SIG-M5 treated with dmso at 0.1 percent for 504 hours (cell line): ENCODE results near the gene TSPAN13.
A peak's percentile ranks its signal among the peaks of the same experiment; 100 is the strongest.
"Not testable (repeated sequence)": the region's sequence is repeated elsewhere in the genome, so short reads cannot be mapped to it uniquely, and the experiment has no call there.

Source experiments
- DNase-seq: peaks from one replicate; lab custom pipeline; 2025; ENCODE audit not compliant: unreplicated experiment; lab: John Stamatoyannopoulos, UW

TSPAN13 gene

DNA sequence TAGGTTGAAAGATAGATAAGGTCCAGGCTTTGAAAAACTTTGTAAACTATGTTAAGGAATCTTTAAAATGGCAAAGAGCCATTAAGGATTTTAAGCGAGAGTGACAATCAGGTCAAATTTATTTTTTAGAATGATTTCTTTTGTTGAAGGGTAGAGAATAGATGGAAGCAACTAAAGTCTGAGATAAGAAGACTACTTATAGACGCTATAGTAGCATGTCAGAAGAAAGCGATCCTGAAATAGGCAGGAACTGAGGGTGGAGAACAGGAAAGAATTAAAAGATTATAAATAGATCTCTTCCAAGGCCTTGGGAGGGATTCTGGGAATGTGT, 13.0 kb upstream of the TSPAN13 start:
- DNase-seq, result no peak

DNA sequence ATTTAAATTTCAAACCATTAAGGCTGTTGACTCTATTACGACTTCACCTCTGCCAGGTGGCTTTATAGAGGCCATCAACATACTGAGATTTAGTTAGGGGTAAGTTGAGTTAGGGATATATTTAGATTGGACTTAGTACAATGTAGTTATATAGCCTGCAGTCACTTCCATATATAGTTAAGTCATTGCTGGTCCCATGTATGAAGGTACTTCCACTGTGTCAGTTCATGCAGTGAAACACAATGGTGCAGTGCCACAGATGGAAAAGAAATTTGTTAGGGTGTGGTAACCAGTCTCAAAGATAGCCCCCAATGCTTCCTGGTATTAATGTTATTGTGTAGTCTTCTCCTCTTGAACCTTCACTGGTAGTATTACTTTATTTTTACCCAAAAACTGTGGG, 12.6 kb upstream of the TSPAN13 start:
- no peak for DNase-seq

DNA sequence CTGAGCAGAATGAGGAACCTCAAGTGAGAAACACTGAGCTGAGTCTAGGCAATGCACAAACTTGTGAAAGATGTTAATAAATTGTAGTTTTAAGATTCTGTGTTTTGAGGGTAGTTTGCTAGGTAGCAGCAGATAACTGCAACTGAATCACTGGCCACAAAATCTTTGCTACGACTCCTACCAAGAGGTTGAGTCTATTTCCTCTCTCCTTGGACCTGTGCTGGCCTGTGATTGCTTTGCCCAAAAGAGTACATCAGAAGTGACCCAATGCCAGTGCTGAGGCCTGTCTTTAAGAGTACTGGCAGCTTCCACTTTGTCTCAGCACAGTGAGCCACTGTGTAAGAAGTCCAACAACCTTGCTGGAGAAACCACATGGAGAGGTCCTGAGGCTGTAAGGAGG, 11.9 kb upstream of the TSPAN13 start:
- DNase-seq, result no peak

GRCh38 chr7:16742547-16742946, 11.0 kb upstream of the TSPAN13 start:
- DNase-seq, result no peak

DNA sequence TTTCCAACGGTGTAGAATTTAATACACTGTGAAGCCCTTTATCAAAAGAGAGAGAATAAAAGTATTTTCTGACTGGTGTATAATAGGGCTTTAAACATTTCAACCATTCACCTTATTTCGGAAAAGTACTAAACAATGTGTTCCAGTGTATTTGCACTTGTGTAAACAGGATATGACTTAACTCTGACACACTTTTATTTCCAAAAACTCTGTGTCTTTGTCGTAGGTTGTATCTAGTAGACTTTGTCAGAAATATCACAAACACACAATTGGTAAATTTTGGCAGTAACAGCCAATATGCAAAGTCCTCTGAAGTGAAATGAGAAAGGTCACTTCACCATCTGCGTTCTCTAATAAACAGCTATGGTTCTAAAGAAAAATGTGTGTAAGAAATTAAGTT, 10.3 kb upstream of the TSPAN13 start:
- no peak for DNase-seq

DNA sequence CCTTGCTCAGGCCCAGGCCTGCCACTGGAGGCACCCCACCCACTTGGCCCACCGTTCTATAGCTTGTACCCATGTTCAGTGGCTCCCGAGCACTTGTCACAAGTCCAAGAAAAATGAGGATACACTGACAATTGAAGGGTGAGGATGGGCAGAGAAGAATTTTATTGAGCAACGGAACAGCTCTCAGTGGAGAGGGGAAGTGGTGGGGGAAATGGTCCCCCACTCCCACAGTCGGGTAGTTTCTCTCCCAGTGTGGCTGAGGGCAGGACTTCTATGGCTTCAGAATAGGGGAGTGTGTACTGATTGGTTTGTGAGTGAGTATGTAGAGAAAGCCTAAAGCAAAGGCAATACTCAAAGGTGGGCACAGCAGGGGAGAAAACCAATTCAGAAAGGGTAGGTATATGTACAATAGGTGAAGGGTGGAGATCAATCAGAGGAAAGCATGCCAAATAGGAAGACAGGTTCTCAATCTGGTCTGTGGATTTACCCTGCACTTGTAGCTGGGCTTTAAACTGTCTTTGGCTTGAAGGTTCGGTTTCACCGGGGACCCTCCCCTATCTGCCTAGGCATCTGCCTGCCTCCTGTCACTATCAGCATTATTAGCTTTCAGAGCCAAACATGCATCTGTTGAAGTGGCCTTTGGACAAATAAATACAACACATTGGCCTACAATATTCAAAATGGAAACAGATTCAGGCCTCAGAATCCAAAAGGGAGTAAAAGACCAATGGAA, 8.9 kb upstream of the TSPAN13 start:
- no peak for DNase-seq

DNA sequence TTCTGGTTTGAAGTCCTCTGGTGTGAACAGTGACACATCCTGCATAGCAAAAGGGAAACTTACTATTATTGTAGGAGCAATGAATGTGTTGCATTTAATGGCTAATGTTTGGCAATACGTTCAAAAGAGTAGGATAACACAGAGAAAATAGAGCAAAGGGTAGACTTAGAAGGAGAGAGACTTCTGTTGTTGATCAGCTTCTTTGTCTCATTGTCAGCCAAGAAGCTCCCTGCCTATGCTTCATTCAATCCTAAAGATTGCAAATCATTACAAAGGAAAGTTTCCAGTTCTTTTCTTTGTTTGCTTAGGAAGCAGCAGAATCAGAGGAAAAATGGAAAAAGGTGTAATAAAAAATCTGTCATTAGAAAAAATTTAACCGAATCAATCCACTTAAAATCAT, 7.9 kb upstream of the TSPAN13 start:
- DNase-seq, result no peak

GRCh38 chr7:16747102-16747501, 6.5 kb upstream of the TSPAN13 start:
- DNase-seq, result no peak

- no peak for DNase-seq
Measured at GRCh38 chr7:16753932-16754855, 639 bp downstream of the TSPAN13 start.

GRCh38 chr7:16754856-16755317, 1.3 kb downstream of the TSPAN13 start:
- DNase-seq, result no peak

GRCh38 chr7:16755397-16755796, 1.8 kb downstream of the TSPAN13 start:
- no peak for DNase-seq

GRCh38 chr7:16758036-16758435, 4.5 kb downstream of the TSPAN13 start:
- DNase-seq, result no peak

DNA sequence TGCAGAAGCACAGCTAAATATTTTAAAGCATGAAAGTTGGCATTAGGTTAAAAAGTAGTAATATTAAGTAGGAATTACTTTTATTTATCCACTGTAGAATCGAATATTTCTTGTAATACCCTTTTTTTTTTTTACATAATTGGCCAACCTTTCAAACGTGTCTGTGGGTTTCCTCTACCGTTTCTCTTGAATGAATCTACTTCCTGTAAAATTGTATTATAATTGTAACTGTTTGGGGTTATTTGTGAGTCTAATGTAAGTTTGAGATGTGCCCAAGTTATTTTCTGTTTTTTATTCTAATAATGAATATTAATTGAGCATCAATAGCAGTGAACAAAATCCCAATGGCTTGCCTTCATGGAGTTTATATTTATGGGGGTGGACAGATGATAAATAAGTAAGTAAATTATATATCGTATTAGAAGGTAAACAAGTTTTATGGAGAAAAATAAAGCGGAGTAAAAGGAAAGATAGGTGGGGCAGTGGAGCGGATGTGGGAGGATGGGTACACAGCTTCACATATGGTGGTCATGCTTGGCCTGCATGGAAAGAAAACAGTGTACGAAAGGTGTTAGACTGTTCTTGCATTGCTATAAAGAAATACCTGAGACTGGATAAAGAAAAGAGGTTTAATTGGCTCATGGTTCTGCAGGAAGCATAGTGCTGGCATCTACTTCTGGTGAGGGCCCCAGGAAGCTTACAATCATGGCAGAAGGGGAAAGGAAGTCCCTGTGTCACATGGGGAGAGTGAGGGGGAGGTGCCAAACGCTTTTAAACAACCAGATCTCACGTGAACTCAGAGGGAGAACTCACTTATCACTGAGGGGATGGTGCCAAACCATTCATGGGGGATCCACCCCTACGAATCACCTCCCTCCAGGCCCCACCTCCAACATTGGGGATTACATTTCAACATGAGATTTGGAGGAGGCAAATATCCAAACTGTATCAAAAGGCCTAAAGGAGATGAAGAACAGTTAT, 5.4 kb downstream of the TSPAN13 start:
- DNase-seq, result no peak

DNA sequence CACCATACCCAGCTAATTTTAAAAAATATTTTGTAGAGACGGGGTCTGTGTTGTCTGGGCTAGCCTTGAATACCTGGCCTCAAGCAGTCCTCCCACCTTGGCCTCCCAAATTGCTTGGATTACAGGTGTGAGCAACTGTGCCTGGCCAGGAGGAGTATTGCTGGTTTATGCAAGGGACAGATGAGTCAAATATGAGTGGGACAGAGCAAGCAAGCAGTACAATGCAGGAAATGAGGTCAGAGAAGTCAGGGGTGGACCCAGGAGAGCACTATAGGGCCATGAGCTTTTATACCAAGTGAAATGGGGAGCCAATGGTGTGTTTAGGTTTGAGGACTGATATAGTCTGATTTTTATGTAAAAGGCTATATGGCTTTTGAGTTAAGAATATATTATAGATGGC, 6.3 kb downstream of the TSPAN13 start:
- DNase-seq, result no peak

GRCh38 chr7:16762177-16762576, 8.6 kb downstream of the TSPAN13 start:
- DNase-seq, result no peak

- DNase-seq, result no peak
Measured at GRCh38 chr7:16764942-16765341, 11.4 kb downstream of the TSPAN13 start.

GRCh38 chr7:16765436-16765859, 11.9 kb downstream of the TSPAN13 start:
- DNase-seq, result no peak

GRCh38 chr7:16769994-16770393, 16.4 kb downstream of the TSPAN13 start:
- DNase-seq, result not testable (repeated sequence)

GRCh38 chr7:16770657-16771329, 17.2 kb downstream of the TSPAN13 start:
- peak; percentile 10 for DNase-seq

DNA sequence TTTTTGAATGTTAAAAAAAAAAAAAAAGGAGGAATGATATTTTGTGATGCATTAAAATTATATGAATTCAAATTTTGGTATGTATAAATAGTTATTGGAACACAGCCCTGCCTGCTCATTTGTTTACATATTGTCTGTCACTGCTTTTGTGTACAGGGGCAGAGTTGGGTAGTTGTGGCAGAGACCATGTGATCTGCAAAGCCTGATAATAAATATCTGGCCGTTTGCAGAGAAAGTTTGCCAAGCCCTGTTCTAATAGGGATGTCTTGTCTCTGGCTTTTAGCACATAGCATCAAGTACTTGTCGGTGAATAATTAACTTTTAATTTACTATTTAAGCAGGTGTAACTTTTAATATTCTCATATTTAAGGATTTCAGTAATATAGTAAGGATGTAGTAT, 19.8 kb downstream of the TSPAN13 start:
- DNase-seq, result no peak

- DNase-seq, result no peak
Measured at GRCh38 chr7:16773884-16774283, 20.3 kb downstream of the TSPAN13 start.
